HTERT RPE-1 (cell line): Measurements from ENCODE around the gene PBX3.
"Not testable (repeated sequence)": the region's sequence is repeated elsewhere in the genome, so short reads cannot be mapped to it uniquely, and the experiment has no call there.

Experiments used
- in situ Hi-C: fragments of 300-500 bp; cut with MboI; formaldehyde crosslinking; loops from 4 replicates; pipeline ENCODE4 v1.14.3; 2020; ENCODE audit warnings: low sequenced_read_pairs

PBX3 gene

DNA sequence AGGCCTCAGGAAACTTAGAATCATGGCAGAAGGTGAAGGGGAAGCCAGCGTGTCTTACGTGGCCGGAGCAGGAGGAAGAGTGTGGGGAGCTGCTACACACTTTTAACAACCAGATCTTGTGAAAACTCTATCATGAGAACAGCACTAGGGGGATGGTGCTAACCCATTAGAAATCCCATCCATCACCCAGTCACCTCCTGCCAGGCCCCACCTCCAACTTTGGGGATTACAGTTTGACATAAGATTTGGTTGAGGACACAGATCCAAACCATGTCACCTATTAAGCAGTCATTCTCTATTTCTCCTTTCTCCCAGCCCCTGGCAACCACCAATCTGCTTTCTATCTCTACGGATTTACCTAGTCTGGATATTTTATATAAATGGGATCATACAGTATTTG, 26.9 kb downstream of the PBX3 start:
- in situ Hi-C loops = no loop called here

GRCh38 chr9:125776789-125777188, 29.6 kb downstream of the PBX3 start:
- in situ Hi-C loops = not testable (repeated sequence)

DNA sequence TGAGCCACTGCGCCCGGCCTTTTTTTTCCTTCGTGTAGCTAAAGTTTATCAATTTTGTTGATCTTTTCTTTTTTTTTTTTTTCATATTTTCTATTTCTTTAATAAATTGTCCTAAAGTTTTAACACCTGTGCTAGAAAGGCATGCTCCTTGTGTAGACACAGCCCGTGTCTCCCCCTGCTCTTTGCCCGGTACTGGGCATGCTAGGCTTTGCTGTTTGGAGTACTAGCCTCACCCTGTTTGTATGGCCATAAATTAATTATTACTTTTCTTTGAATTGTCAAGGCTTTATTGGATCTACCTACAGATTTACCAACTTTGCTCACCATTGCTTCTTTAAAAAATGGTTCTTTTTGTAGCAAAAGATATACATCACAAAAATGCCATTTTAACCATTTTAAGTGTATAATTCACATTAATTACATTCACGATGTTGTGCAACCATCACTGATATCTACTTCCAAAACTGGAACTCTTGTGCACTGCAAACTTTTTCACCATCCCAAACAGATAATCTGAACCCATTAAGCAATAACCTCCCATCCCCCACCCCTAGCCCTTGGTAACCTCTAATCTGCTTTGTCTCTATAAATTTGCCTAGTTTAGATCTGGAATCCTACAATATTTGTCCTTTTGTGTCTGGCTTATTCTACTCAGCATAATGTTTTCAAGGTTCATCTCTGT, 31.5 kb downstream of the PBX3 start:
- in situ Hi-C loops = not testable (repeated sequence)

DNA sequence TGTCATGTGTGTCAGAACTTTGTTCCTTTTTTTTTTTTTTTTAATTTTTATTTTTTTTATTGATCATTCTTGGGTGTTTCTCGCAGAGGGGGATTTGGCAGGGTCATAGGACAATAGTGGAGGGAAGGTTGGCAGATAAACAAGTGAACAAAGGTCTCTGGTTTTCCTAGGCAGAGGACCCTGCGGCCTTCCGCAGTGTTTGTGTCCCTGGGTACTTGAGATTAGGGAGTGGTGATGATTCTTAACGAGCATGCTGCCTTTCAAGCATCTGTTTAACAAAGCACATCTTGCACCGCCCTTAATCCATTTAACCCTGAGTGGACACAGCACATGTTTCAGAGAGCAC, 32.0 kb downstream of the PBX3 start:
- in situ Hi-C loops = not testable (repeated sequence)

- in situ Hi-C loops = no loop called here
These were observed 35.5 kb downstream of the PBX3 start for GRCh38 chr9:125782718-125783117.

DNA sequence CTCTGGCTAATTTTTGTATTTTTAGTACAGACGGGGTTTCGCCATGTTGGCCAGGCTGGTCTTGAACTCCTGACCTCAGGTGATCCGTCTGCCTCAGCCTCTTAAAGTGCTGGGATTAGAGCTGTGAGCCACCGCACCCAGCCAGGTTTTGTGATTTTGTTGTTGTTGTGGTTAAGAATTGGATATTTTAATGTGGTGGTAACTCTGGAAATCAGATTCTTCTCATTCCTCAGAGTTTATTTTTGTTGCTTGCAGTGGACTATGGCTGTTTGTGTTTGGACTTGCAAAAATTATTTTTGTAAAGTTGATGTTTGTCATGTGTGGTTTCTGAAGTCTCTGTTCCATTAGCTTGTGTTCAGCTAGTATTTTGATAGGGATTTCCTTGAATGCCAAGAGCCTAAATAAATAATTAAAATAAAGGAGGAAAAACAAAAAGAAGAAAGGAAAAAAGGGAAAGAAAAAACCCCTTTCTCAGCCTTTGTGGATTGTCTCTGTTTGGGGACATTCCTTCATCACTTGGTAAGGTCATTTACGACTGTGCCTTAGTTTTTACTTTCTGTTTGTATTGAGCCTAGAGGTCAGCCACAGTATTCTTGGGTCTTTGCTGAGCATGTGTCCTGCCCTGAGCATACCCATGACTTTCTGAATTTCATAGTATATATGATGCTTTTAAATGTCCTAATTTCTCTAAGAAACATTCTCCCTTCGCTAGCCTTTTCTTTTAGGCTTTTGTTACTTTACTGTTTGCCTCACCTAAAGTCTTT, 37.3 kb downstream of the PBX3 start:
- in situ Hi-C loops = no loop called here

GRCh38 chr9:125785248-125785751, 38.1 kb downstream of the PBX3 start:
- in situ Hi-C loops = no loop called here

- in situ Hi-C loops = no loop called here
These were observed 40.5 kb downstream of the PBX3 start for GRCh38 chr9:125787715-125788114.

DNA sequence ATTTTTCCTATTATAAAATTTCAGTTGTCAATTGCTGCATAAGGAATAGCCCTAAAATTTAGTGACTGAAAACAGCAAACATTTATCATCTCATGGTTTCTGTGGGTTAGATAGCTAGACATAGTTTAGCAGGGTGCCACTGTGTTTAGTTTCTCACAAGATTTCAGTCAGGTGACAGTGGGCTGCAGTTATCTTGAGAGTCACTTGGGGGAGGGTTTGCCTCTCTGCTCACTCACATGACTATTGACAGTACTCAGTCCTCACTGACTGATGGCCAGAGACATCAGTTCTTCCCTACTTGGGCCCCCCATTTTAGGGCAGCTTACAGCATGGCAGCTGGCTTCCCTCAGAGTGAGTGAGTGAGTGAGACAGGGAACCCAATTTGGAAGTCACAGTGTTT, 42.0 kb downstream of the PBX3 start:
- in situ Hi-C loops = no loop called here

DNA sequence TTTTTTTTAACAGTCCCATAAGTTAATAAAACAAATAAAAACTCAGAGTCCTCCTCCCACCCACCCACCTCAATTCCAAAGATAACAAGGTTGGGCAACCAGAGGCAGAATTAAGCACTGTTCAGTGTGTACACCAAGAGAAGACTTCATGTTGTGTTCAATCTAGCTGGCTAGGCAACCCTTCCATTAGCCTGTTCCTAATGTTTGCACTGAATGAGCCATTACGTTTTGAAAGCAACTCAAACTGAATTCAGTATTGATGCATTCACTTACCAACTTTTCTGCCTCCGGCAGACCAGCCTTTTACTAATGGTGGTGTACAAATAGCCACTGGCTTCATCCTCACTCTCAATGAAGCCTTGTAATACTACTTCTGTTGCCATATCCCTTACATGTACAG, 47.5 kb downstream of the PBX3 start:
- in situ Hi-C loops = no loop called here

DNA sequence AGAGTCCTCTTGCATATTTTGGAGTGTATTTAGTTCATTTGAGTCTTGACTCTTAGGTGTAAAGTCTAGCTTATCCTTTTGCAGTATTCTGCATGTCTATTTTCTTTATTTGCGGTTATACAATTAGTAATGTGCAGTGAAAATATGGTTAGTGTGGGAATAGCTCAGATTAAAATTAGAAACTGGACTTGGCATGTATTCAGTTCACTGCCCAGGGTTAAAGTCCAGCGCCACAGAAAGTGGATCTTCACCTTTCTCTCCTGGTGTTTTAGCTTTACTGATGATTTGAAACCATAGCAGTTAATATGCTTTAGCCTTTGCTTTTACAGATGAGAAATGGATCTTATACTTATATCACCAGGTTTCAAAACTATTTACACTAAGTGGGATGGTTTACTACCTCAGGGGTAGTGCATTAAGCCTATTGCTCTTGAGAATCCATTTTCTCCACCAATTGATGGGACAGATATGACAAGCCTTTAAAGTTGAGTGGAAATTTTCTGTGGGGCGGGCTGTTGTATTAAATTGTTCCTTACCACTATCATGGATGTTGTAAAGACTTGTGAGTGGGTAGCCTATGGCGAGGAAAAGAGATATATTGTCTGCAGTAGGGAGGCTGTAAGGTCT, 48.9 kb downstream of the PBX3 start:
- in situ Hi-C loops = no loop called here

DNA sequence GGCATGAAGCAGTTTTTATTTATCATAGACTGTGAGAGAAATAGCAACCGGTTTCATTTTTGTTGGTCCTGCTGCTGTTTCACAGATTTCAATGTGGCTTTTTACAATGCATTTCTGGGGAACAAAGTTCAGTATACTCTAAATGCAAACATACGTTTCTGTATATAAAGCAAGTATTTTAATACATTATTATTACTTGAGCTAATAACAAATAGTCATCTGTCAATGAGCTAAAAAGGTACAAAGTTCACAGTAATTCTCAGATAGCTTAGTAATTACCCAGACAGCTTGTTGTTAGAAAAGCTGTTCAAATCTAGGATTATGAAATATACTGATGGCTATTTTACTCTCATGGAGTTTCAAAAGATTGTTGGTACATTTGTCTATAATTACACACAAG, 50.8 kb downstream of the PBX3 start:
- in situ Hi-C loops = no loop called here

- in situ Hi-C loops = no loop called here
These were observed 56.4 kb downstream of the PBX3 start for GRCh38 chr9:125803526-125803925.

- in situ Hi-C loops = no loop called here
These were observed 57.9 kb downstream of the PBX3 start for GRCh38 chr9:125805057-125805456.

GRCh38 chr9:125805586-125805985, 58.4 kb downstream of the PBX3 start:
- in situ Hi-C loops = no loop called here

GRCh38 chr9:125807079-125807478, 59.9 kb downstream of the PBX3 start:
- in situ Hi-C loops = no loop called here

DNA sequence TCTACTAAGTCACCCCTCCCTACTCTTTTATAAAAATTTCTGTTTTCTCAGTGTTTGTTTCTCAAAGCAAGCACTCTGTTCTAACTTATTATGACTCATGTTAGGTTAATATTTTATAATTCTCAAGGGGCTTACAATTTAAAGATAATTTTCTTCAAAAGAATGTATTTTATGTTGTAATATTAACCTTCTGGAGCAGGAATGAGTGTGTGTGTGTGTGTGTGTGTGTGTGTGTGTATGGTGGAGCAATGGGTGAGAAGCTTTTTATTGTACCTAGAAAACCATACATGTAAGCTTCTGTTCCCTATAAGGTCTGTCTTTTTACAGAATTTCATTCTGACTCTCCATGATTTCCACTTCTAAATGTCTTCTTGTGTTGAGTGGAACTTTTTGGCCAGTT, 63.0 kb downstream of the PBX3 start:
- in situ Hi-C loops = no loop called here

DNA sequence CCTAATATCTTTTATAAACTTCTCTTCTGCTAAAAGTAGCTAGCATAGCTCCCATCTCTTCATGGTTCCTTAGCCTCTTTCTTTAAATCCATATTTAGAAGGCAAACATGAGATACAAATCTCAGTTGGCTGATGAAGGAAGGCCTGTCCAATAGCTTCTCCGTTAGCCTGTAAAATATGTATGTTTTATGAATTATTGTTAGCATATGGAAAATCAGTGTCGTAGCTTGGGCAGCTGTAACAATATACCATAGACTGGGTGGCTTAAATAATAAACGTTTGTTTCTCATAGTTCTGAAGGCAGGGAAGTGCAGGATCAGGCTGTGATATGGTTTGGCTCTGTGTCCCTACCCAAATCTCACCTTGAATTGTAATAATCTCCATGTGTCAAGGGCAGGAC, 63.8 kb downstream of the PBX3 start:
- in situ Hi-C loops = no loop called here

DNA sequence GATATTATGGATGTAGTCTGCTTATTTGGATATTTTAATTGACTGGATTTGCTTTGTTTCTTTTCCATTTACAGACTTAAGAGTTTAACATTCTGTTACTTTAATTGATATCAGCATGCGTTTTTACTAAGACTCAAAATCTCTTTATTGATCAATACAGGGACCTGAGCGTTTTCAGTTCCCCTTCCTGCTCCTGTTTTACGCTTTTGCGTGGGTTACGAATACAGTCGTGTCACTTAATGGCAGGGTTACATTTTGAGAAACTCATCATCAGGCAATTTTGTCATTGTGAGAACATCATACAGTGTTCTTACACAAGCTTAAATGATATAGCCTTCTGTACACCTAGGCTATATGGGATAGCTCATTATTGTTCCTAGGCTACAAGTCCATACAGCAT, 65.2 kb downstream of the PBX3 start:
- in situ Hi-C loops = no loop called here

GRCh38 chr9:125815568-125815967, 68.4 kb downstream of the PBX3 start:
- in situ Hi-C loops = no loop called here

GRCh38 chr9:125816321-125816720, 69.1 kb downstream of the PBX3 start:
- in situ Hi-C loops = no loop called here
